H1 (cell line): ENCODE measurements around the gene CEBPG. TPM values are rescaled to one million over a fixed set of nuclear protein-coding genes. Genes with fewer than 3 reads are reported as not detected.

Experiments
- CTCF ChIA-PET: fragments of 300-600 bp; sonication (Branson Sonifier 250); formaldehyde crosslinking; loops from one replicate; lab custom pipeline; 2021; ENCODE audit not compliant: partially characterized antibody; lab: Charles Lee
- POLR2A ChIA-PET: fragments of 300-600 bp; sonication (Branson Sonifier 250); formaldehyde crosslinking; loops from one replicate; lab custom pipeline; 2021; ENCODE audit warnings: inconsistent platforms; ENCODE audit not compliant: partially characterized antibody; lab: Charles Lee
- DNase-seq, 2 experiments: peaks; one replicate each; pipeline versions ENCODE4 v3.0.0 to v3.0.0-alpha.2; 2010 to 2022; ENCODE audit warnings: low spot score in 2 of 2, low read depth in 1 of 2, mixed read lengths in 1 of 2
- FAIRE-seq: peaks from 2 replicates; lab custom pipeline; 2011; peaks lifted over from hg19 to GRCh38; lab: Jason Lieb, UNC
- H2AFZ ChIP-seq: 2 replicates; pipeline ENCODE4 v1.8.1; 2012; ENCODE audit warnings: low read length, inconsistent platforms
- H2AK5ac ChIP-seq: 2 replicates; pipeline ENCODE4 v1.6.1; 2013; ENCODE audit warnings: low read depth, low read length
- H2BK120ac ChIP-seq: replicated peaks from 2 replicates; pipeline ENCODE3; 2013; ENCODE audit warnings: low read depth, low read length, inconsistent platforms
- H2BK12ac ChIP-seq: 2 replicates; pipeline ENCODE4 v1.6.1; 2013; ENCODE audit warnings: low read depth, low read length
- H2BK15ac ChIP-seq: 2 replicates; pipeline ENCODE4 v1.6.1; 2013; ENCODE audit warnings: low read length
- H2BK20ac ChIP-seq: 2 replicates; pipeline ENCODE4 v1.6.1; 2013; ENCODE audit warnings: low read length
- H2BK5ac ChIP-seq: 2 replicates; pipeline ENCODE4 v1.6.1; 2013; ENCODE audit warnings: low read depth, low read length
- H3K14ac ChIP-seq: 2 replicates; pipeline ENCODE4 v1.6.1; 2013; ENCODE audit warnings: inconsistent platforms; ENCODE audit not compliant: insufficient read length
- H3K18ac ChIP-seq: 2 replicates; pipeline ENCODE4 v1.6.1; 2013; ENCODE audit warnings: low read length; ENCODE audit errors: extremely low read depth
- H3K23ac ChIP-seq: 2 replicates; pipeline ENCODE4 v1.6.1; 2013; ENCODE audit warnings: inconsistent platforms; ENCODE audit not compliant: insufficient read length
- H3K23me2 ChIP-seq: 2 replicates; pipeline ENCODE4 v1.6.1; 2013; ENCODE audit warnings: low read depth, low read length
- H3K27ac ChIP-seq: 2 replicates; pipeline ENCODE4 v1.6.1; 2011; ENCODE audit warnings: low read depth, low read length, inconsistent platforms
- H3K27me3 ChIP-seq, 4 experiments: replicated peaks in 1 of 4; 1 replicate in 1 of 4; 2 replicates in 3 of 4; pipeline versions ENCODE4 v1.6.1 to v1.8.1; 2011 to 2013; ENCODE audit warnings: low read length in 3 of 4, mild to moderate bottlenecking in 3 of 4, inconsistent platforms in 2 of 4, mixed read lengths in 2 of 4, moderate library complexity in 1 of 4; ENCODE audit not compliant: control insufficient read depth in 3 of 4, insufficient read depth in 3 of 4; ENCODE audit errors: extremely low read depth in 1 of 4
- H3K36me3 ChIP-seq, 4 experiments: 2 replicates each; pipeline versions ENCODE4 v1.6.1 to v1.8.1; 2011 to 2013; ENCODE audit warnings: mild to moderate bottlenecking in 4 of 4, low read length in 3 of 4, moderate library complexity in 2 of 4, control low read depth in 1 of 4, inconsistent platforms in 1 of 4; ENCODE audit not compliant: insufficient read depth in 4 of 4, control insufficient read depth in 2 of 4
- H3K4ac ChIP-seq: replicated peaks from 2 replicates; pipeline ENCODE3; 2013; ENCODE audit warnings: low read length, low read depth, mixed read lengths, inconsistent platforms; ENCODE audit not compliant: insufficient read length
- H3K4me1 ChIP-seq, 4 experiments: replicated peaks in 1 of 4; 1 replicate in 1 of 4; 2 replicates in 3 of 4; pipeline versions ENCODE4 v1.6.1 to v1.8.1; 2011 to 2013; ENCODE audit warnings: low read length in 3 of 4, inconsistent platforms in 2 of 4, mixed read lengths in 1 of 4; ENCODE audit not compliant: insufficient read depth in 4 of 4, control insufficient read depth in 3 of 4
- H3K4me2 ChIP-seq, 2 experiments: 2 replicates each; pipeline versions ENCODE4 v1.6.1 to v1.8.1; 2011 to 2013; ENCODE audit warnings: low read depth in 2 of 2, low read length in 2 of 2, control low read depth in 1 of 2, inconsistent platforms in 1 of 2, mild to moderate bottlenecking in 1 of 2; ENCODE audit not compliant: insufficient read depth in 1 of 2
- H3K4me3 ChIP-seq, 4 experiments: fragments of 200-600, 300-600 bp in 1 of 4; sonication (generic), shearing (Covaris generic), sonication (Bioruptor Twin) in 1 of 4; 2 replicates each; pipeline versions ENCODE4 v1.5.1 to v1.8.1; 2011 to 2016; ENCODE audit warnings: low read length in 4 of 4, low read depth in 3 of 4, control low read depth in 2 of 4, inconsistent platforms in 2 of 4, mild to moderate bottlenecking in 2 of 4, mixed read lengths in 1 of 4, moderate library complexity in 1 of 4; ENCODE audit not compliant: insufficient read depth in 2 of 4; ENCODE audit errors: extremely low read depth in 1 of 4
- H3K56ac ChIP-seq: replicated peaks from 2 replicates; pipeline ENCODE3; 2013; ENCODE audit warnings: low read depth, mild to moderate bottlenecking, mixed read lengths, low read length, inconsistent platforms; ENCODE audit not compliant: insufficient read length
- H3K79me1 ChIP-seq: 2 replicates; pipeline ENCODE4 v1.6.1; 2013; ENCODE audit warnings: low read depth, low read length, control low read depth
- H3K79me2 ChIP-seq, 2 experiments: 2 replicates each; pipeline versions ENCODE4 v1.6.1 to v1.8.1; 2012 to 2013; ENCODE audit warnings: low read length in 2 of 2, mild to moderate bottlenecking in 2 of 2, inconsistent platforms in 1 of 2; ENCODE audit not compliant: insufficient read depth in 2 of 2, control insufficient read depth in 1 of 2
- H3K9ac ChIP-seq, 4 experiments: replicated peaks in 1 of 4; 1 replicate in 1 of 4; 2 replicates in 3 of 4; pipeline versions ENCODE4 v1.6.1 to v1.8.1; 2011 to 2013; ENCODE audit warnings: low read depth in 3 of 4, low read length in 3 of 4, control low read depth in 2 of 4, mild to moderate bottlenecking in 2 of 4, moderate library complexity in 2 of 4, inconsistent platforms in 1 of 4; ENCODE audit errors: extremely low read depth in 1 of 4
- H3K9me3 ChIP-seq, 2 experiments: 2 replicates each; pipeline versions ENCODE4 v1.6.1 to v1.8.1; 2012 to 2013; ENCODE audit warnings: mild to moderate bottlenecking in 2 of 2, moderate library complexity in 2 of 2, control low read depth in 1 of 2, inconsistent platforms in 1 of 2, low read depth in 1 of 2, low read length in 1 of 2, mixed read lengths in 1 of 2; ENCODE audit not compliant: insufficient read depth in 2 of 2
- H4K20me1 ChIP-seq, 2 experiments: replicated peaks in 1 of 2; 2 replicates each; pipeline versions ENCODE3 to v1.8.1; 2011 to 2013; ENCODE audit warnings: inconsistent platforms in 2 of 2, low read length in 2 of 2, mild to moderate bottlenecking in 1 of 2; ENCODE audit not compliant: insufficient read depth in 2 of 2, control insufficient read depth in 1 of 2
- H4K5ac ChIP-seq: 2 replicates; pipeline ENCODE4 v1.6.1; 2013; ENCODE audit warnings: low read length, low read depth, mixed read lengths, inconsistent platforms; ENCODE audit not compliant: insufficient read length
- H4K8ac ChIP-seq: 2 replicates; pipeline ENCODE4 v1.8.0; 2013; ENCODE audit warnings: mild to moderate bottlenecking, moderate library complexity, low read length, inconsistent platforms; ENCODE audit not compliant: insufficient read depth; ENCODE audit errors: extremely low read depth
- H4K91ac ChIP-seq: replicated peaks from 2 replicates; pipeline ENCODE3; 2013; ENCODE audit warnings: low read length, mixed read lengths, inconsistent platforms; ENCODE audit not compliant: insufficient read length
- CHD1 ChIP-seq: IDR thresholded peaks from 2 replicates; pipeline ENCODE4 v1.6.1; 2012; ENCODE audit warnings: low read depth, low read length, improper control_type of control experiment
- E2F6 ChIP-seq: IDR thresholded peaks from 2 replicates; pipeline ENCODE4 v1.6.1; 2012; ENCODE audit warnings: inconsistent platforms
- GABPA ChIP-seq: IDR thresholded peaks from 2 replicates; pipeline ENCODE4 v1.6.1; 2011; ENCODE audit warnings: mild to moderate bottlenecking, low read length, moderate library complexity, borderline replicate concordance; ENCODE audit not compliant: insufficient read depth
- HDAC2 ChIP-seq, 2 experiments: fragments of 300-600 bp in 1 of 2; sonication (generic) in 1 of 2; IDR thresholded peaks; 2 replicates each; pipeline ENCODE4 v1.6.1; 2011 to 2012; ENCODE audit warnings: low read depth in 2 of 2, low read length in 2 of 2, mild to moderate bottlenecking in 2 of 2, moderate library complexity in 2 of 2, borderline replicate concordance in 1 of 2, inconsistent platforms in 1 of 2
- HDAC6 ChIP-seq: IDR thresholded peaks from one replicate; pipeline ENCODE4 v1.7.1; 2012; ENCODE audit warnings: low read depth, mild to moderate bottlenecking, inconsistent platforms, low read length, moderate library complexity
- PHF8 ChIP-seq: fragments of 200-600 bp; sonication (generic); conservative IDR thresholded peaks from 2 replicates; pipeline ENCODE4 v1.7.1; 2012; ENCODE audit warnings: low read depth, mild to moderate bottlenecking, inconsistent platforms, low read length, moderate library complexity
- RFX5 ChIP-seq: IDR thresholded peaks from 2 replicates; pipeline ENCODE4 v1.6.1; 2011; ENCODE audit warnings: low read depth, low read length, improper control_type of control experiment, borderline replicate concordance
- SP1 ChIP-seq: IDR thresholded peaks from 2 replicates; pipeline ENCODE4 v1.6.1; 2011; ENCODE audit warnings: low read depth, low read length
- SP4 ChIP-seq: IDR thresholded peaks from 2 replicates; pipeline ENCODE4 v1.6.1; 2012; ENCODE audit warnings: low read length, inconsistent platforms
- TAF1 ChIP-seq: IDR thresholded peaks from 2 replicates; pipeline ENCODE4 v1.6.1; 2011; ENCODE audit warnings: mild to moderate bottlenecking, low read depth, low read length
- TAF7 ChIP-seq: optimal IDR thresholded peaks from 2 replicates; pipeline ENCODE3; 2011; ENCODE audit warnings: low read depth, mild to moderate bottlenecking, inconsistent platforms, low read length, moderate library complexity, borderline replicate concordance
- WGBS, 2 experiments: shearing (Covaris generic) in 1 of 2; methylation state at CpG; one replicate each; pipeline versions ENCODE4 v1.1.6 to v1.1.7; 2013 to 2015; ENCODE audit warnings: low lambda C conversion rate in 2 of 2, mixed read lengths in 2 of 2, inconsistent platforms in 1 of 2, low coverage in 1 of 2, missing lambda C conversion rate in 1 of 2; ENCODE audit not compliant: insufficient replicate concordance in 2 of 2, insufficient coverage in 1 of 2, insufficient read length in 1 of 2; ENCODE audit errors: extremely low coverage in 1 of 2, missing lambda C conversion rate in 1 of 2; 5-methylcytosine and 5-hydroxymethylcytosine counted together
- polyA plus RNA-seq, 7 experiments: library from polyadenylated mRNA; depleted of rRNA in 3 of 7; stranded (reverse) in 5 of 7; unstranded in 2 of 7; fragments of >200 nt in 5 of 7; fragments of 200-250 nt in 2 of 7; gene quantifications; 1 replicate in 5 of 7; 2 replicates in 1 of 7; 4 replicates in 1 of 7; pipeline versions ENCODE4 v1.2.1 to v1.2.3, GENCODE V29; 2011 to 2013; ENCODE audit warnings: missing spikeins in 2 of 7, mixed read lengths in 2 of 7
- total RNA-seq: library from RNA; stranded (reverse); fragmentation: NEBNext Ultra II Directional; extraction: Animal tissue kit (Norgen Biotek cat#: 25700); gene quantifications from 2 replicates; pipeline ENCODE4 v1.2.1, GENCODE V29; 2021

CEBPG gene
- total and polyA plus RNA-seq, 2 of the 8 experiments (the other 6 are each of a cell fraction or from before 2014, with no cell fraction given) = 12.3 to 35.4 TPM

- FAIRE-seq = no peak
- CTCF ChIA-PET = interaction anchor here (0.6 to 24.5 kb wide), 23 partner anchors 9 to 355 kb away, joined by 3 to 426 read pairs (median 5); no protein-coding TSS in a partner anchor
- H3K79me1 ChIP-seq = 0 out of 2 replicates have a peak, but pooled peaks cover 3% of the 10 kb centered on the region
- H3K36me3 ChIP-seq = no peaks in the 10 kb centered on the region
- POLR2A ChIA-PET = no interaction called here
- no peak overlapping the region for H3K56ac ChIP-seq
- H2BK20ac ChIP-seq = no peak overlapping the region
- no peak overlapping the region for H4K8ac ChIP-seq
- H3K4ac ChIP-seq = no peak overlapping the region
- no peaks in the 10 kb centered on the region; a peak in 1 of 7 replicates for H3K27me3 ChIP-seq
- H4K5ac ChIP-seq = no peak overlapping the region
- no peak overlapping the region for H3K14ac ChIP-seq
- no peak overlapping the region for H3K18ac ChIP-seq
- no peak overlapping the region for H2BK5ac ChIP-seq
- H2BK12ac ChIP-seq = no peak overlapping the region
- H3K27ac ChIP-seq = no peak overlapping the region
- no peak overlapping the region for H3K4me2 ChIP-seq
- no peak overlapping the region for H3K4me3 ChIP-seq
- H2BK120ac ChIP-seq = no peak overlapping the region
- H3K9me3 ChIP-seq = no peaks in the 10 kb centered on the region
- H2AK5ac ChIP-seq = no peak overlapping the region
- peaks cover 0 to 12% (median 4%) of the 10 kb centered on the region in 4 experiments; a peak in 4 of 7 replicates for H3K4me1 ChIP-seq
- H4K20me1 ChIP-seq = peaks cover 6 to 23% of the 10 kb centered on the region in 2 experiments
- no peak overlapping the region for H4K91ac ChIP-seq
- WGBS, 2 experiments = 88% methylated on average over 30 of the region's 32 CpGs; no CpG with 5 or more reads in 1 of the 2 experiments
- no peaks in the 10 kb centered on the region for H3K23me2 ChIP-seq
- no peak overlapping the region for H2BK15ac ChIP-seq
- DNase-seq = no peak
- no peak overlapping the region for H2AFZ ChIP-seq
- no peak overlapping the region for H3K9ac ChIP-seq
- H3K79me2 ChIP-seq = no peaks in the 10 kb centered on the region
- no peak overlapping the region for H3K23ac ChIP-seq
- no peak for TF ChIP-seq PHF8
- no peak for TF ChIP-seq SP1
- no peak for TF ChIP-seq CHD1
- TF ChIP-seq SP4 = no peak
- no peak for TF ChIP-seq RFX5
- TF ChIP-seq HDAC2 (IDR thresholded peaks at IDR 0.05; ENCODE audit: borderline replicate concordance in 1 of 2, low read depth in 2 of 2, low read length in 2 of 2) = no peak
- no peak for TF ChIP-seq HDAC6
- TF ChIP-seq GABPA = no peak
- TF ChIP-seq E2F6 = no peak
- TF ChIP-seq TAF1 = no peak
- no peak for TF ChIP-seq TAF7
Observed at GRCh38 chr19:33414667-33415605, 41.4 kb downstream of the CEBPG start.
